Measurements from ENCODE around the gene SLC13A5. TPM values are rescaled to one million over a fixed set of nuclear protein-coding genes. Genes with fewer than 3 reads are reported as not detected.

The SLC13A5 gene
- total and polyA plus RNA-seq, 7 donors = under 0.01 to 0.14 (median 0.03) TPM; not detected in 4

- Histone ChIP-seq H3K27ac (no peak overlapping the region), H3K36me3 (no peaks in the 10 kb centered on the region), H3K9me3 (no peaks in the 10 kb centered on the region), H3K4me1 (no peaks in the 10 kb centered on the region), H3K4me3 (no peak overlapping the region), H3K27me3 (peaks cover 0 to 5% (median 0%) of the 10 kb centered on the region in 3 donors)
- intact Hi-C loops (cut with DNase I) = no loop called here
- 71 to 77% methylated on average over 7 of the region's 7 CpGs for WGBS, 2 donors
- TF ChIP-seq POLR2A (IDR thresholded peaks at IDR 0.05) = no peak
- no peak for TF ChIP-seq EP300 (IDR thresholded peaks at IDR 0.05)
- TF ChIP-seq POLR2AphosphoS5 (IDR thresholded peaks at IDR 0.05) = no peak
- no peak for TF ChIP-seq CTCF (IDR thresholded peaks at IDR 0.05)
- DNase-seq = no peak
Measured at GRCh38 chr17:6684460-6684783, 28.7 kb downstream of the SLC13A5 start.

- intact Hi-C loops (cut with DNase I) = no loop called here
- 78 to 96% methylated on average over 3 of the region's 3 CpGs for WGBS, 2 donors
- H3K27ac ChIP-seq = no peak overlapping the region
- TF ChIP-seq POLR2A (IDR thresholded peaks at IDR 0.05) = no peak
- TF ChIP-seq POLR2AphosphoS5 (IDR thresholded peaks at IDR 0.05) = no peak
- no peak for TF ChIP-seq CTCF (IDR thresholded peaks at IDR 0.05)
- no peak for TF ChIP-seq EP300 (IDR thresholded peaks at IDR 0.05)
- H3K27me3 ChIP-seq = peaks cover 0 to 5% (median 0%) of the 10 kb centered on the region in 3 donors
- DNase-seq = no peak
- H3K4me3 ChIP-seq = no peak overlapping the region
- no peaks in the 10 kb centered on the region for H3K36me3 ChIP-seq
- no peaks in the 10 kb centered on the region for H3K4me1 ChIP-seq
- H3K9me3 ChIP-seq = no peaks in the 10 kb centered on the region
Measured at GRCh38 chr17:6683730-6684459, 29.3 kb downstream of the SLC13A5 start.

GRCh38 chr17:6683081-6683684 is 30.0 kb downstream of the SLC13A5 start:
- no peak for TF ChIP-seq POLR2AphosphoS5 (IDR thresholded peaks at IDR 0.05)
- H3K27ac ChIP-seq = no peak overlapping the region
- peaks cover 0 to 12% (median 0%) of the 10 kb centered on the region in 3 donors for H3K27me3 ChIP-seq
- no peak for DNase-seq
- no peaks in the 10 kb centered on the region for H3K36me3 ChIP-seq
- H3K4me1 ChIP-seq = no peaks in the 10 kb centered on the region
- no peaks in the 10 kb centered on the region for H3K9me3 ChIP-seq
- intact Hi-C loops (cut with DNase I) = no loop called here
- WGBS, 2 donors = 38 to 74% methylated on average over 3 of the region's 3 CpGs
- H3K4me3 ChIP-seq = no peak overlapping the region

GRCh38 chr17:6682339-6682738 is 30.8 kb downstream of the SLC13A5 start:
- peaks cover 0 to 20% (median 0%) of the 10 kb centered on the region in 3 donors for H3K27me3 ChIP-seq
- WGBS, 2 donors = 90 to 94% methylated on average over 4 of the region's 4 CpGs
- TF ChIP-seq POLR2AphosphoS5 (IDR thresholded peaks at IDR 0.05) (no peak), POLR2A (IDR thresholded peaks at IDR 0.05) (no peak), EP300 (IDR thresholded peaks at IDR 0.05) (no peak), CTCF (IDR thresholded peaks at IDR 0.05) (no peak)

DNA sequence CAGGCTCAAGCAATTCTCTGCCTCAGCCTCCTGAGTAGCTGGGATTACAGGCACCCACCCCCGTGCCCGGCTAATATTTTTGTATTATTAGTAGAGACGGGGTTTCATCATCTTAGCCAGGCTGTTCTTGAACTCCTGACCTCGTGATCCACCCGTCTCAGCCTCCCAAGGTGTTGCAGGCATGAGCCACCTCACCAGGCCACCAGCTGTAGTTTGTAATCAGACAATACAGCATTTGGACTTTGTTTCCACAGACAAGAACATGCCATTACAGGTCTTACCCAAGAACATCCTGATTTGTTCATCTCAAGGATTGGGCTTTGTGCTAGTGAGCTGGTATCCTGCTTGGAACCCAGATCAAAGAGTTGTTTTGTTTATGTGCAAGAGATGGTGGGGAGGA is 31.5 kb downstream of the SLC13A5 start:
- no peaks in the 10 kb centered on the region for H3K4me1 ChIP-seq
- DNase-seq = no peak
- intact Hi-C loops (cut with DNase I) = no loop called here
- TF ChIP-seq POLR2A (IDR thresholded peaks at IDR 0.05) (no peak), EP300 (IDR thresholded peaks at IDR 0.05) (no peak), CTCF (IDR thresholded peaks at IDR 0.05) (no peak)
- no peak overlapping the region for H3K27ac ChIP-seq
- H3K36me3 ChIP-seq = no peaks in the 10 kb centered on the region
- no peak overlapping the region for H3K4me3 ChIP-seq
- WGBS, 2 donors = 64 to 86% methylated on average over 5 of the region's 5 CpGs
- H3K27me3 ChIP-seq = peaks cover 0 to 27% (median 0%) of the 10 kb centered on the region in 3 donors
- no peaks in the 10 kb centered on the region for H3K9me3 ChIP-seq

More at GRCh38 chr17:6682339-6682738, 30.8 kb downstream of the SLC13A5 start:
- Histone ChIP-seq H3K9me3 (no peaks in the 10 kb centered on the region), H3K36me3 (no peaks in the 10 kb centered on the region), H3K4me1 (no peaks in the 10 kb centered on the region), H3K4me3 (no peak overlapping the region), H3K27ac (no peak overlapping the region)
- intact Hi-C loops (cut with DNase I) = no loop called here
- no peak for DNase-seq
